IMR-90 (cell line): ENCODE data around the gene GPR15. TPM values are rescaled to one million over a fixed set of nuclear protein-coding genes. Genes with fewer than 3 reads are reported as not detected.

Source experiments
- ATAC-seq: fragments of 200-7000 bp; cut with Tn5 transposase; 2 replicates; pipeline ENCODE4 v1.9.1; 2020; ENCODE audit warnings: low read depth, mild to moderate bottlenecking, moderate library complexity
- BruUV-seq: library from RNA; stranded (reverse); fragments of 400-500 nt; replicated peaks from 2 replicates; lab custom pipeline; 2021; lab: Mats Ljungman, UMichigan
- CTCF ChIA-PET: fragments of 300-600 bp; formaldehyde crosslinking; extraction: SDS; loops from one replicate; lab custom pipeline; 2021; ENCODE audit warnings: antibody characterized with exemption; lab: Yijun Ruan, JAX
- POLR2A ChIA-PET: fragments of 300-600 bp; sonication (Branson Sonifier 250); formaldehyde crosslinking; loops from one replicate; lab custom pipeline; 2022; ENCODE audit warnings: antibody characterized with exemption; ENCODE audit not compliant: unreplicated experiment; lab: Charles Lee
- DNase-seq: peaks from one replicate; pipeline ENCODE4 v3.0.0; 2013
- H2AFZ ChIP-seq: replicated peaks from 2 replicates; pipeline ENCODE3; 2013; ENCODE audit warnings: low read length, mild to moderate bottlenecking; ENCODE audit not compliant: poor library complexity
- H2AK5ac ChIP-seq: 2 replicates; pipeline ENCODE4 v1.6.1; 2013; ENCODE audit warnings: low read depth, low read length, inconsistent platforms
- H2AK9ac ChIP-seq: replicated peaks from 2 replicates; pipeline ENCODE3; 2013; ENCODE audit warnings: mild to moderate bottlenecking, low read depth, low read length, moderate library complexity; ENCODE audit not compliant: poor library complexity
- H2BK120ac ChIP-seq: 2 replicates; pipeline ENCODE4 v1.6.1; 2013; ENCODE audit warnings: low read depth, low read length, inconsistent platforms
- H2BK15ac ChIP-seq: 3 replicates; pipeline ENCODE4 v1.6.1; 2013; ENCODE audit warnings: low read depth, low read length, inconsistent platforms
- H2BK20ac ChIP-seq: 2 replicates; pipeline ENCODE4 v1.6.1; 2013; ENCODE audit warnings: low read depth, mild to moderate bottlenecking, inconsistent platforms, low read length, moderate library complexity
- H2BK5ac ChIP-seq: 2 replicates; pipeline ENCODE4 v1.6.1; 2013; ENCODE audit warnings: mild to moderate bottlenecking, low read depth, low read length, inconsistent platforms; ENCODE audit not compliant: poor library complexity, severe bottlenecking
- H3K14ac ChIP-seq: replicated peaks from 2 replicates; pipeline ENCODE4 v1.6.1; 2013; ENCODE audit warnings: low read depth, low read length, inconsistent platforms
- H3K18ac ChIP-seq: 2 replicates; pipeline ENCODE4 v1.6.1; 2013; ENCODE audit warnings: low read depth, low read length, control low read depth
- H3K23ac ChIP-seq: 2 replicates; pipeline ENCODE4 v1.6.1; 2013; ENCODE audit warnings: low read depth, low read length, inconsistent platforms
- H3K27ac ChIP-seq: 2 replicates; pipeline ENCODE4 v1.5.1; 2013; ENCODE audit warnings: mild to moderate bottlenecking, control low read depth, low read length; ENCODE audit not compliant: insufficient read depth
- H3K27me3 ChIP-seq: 2 replicates; pipeline ENCODE4 v1.6.1; 2013; ENCODE audit warnings: low read length; ENCODE audit not compliant: control insufficient read depth, insufficient read depth
- H3K36me3 ChIP-seq: 2 replicates; pipeline ENCODE4 v1.6.1; 2013; ENCODE audit warnings: low read length, mixed read lengths; ENCODE audit not compliant: control insufficient read depth, insufficient read depth
- H3K4ac ChIP-seq: 2 replicates; pipeline ENCODE4 v1.6.1; 2013; ENCODE audit warnings: low read depth, low read length, inconsistent platforms
- H3K4me1 ChIP-seq: 2 replicates; pipeline ENCODE4 v1.6.1; 2013; ENCODE audit warnings: low read length, mixed read lengths; ENCODE audit not compliant: control insufficient read depth, insufficient read depth
- H3K4me2 ChIP-seq: 2 replicates; pipeline ENCODE4 v1.6.1; 2013; ENCODE audit warnings: low read depth, mild to moderate bottlenecking, control low read depth, low read length, moderate library complexity
- H3K4me3 ChIP-seq: 2 replicates; pipeline ENCODE4 v1.5.1; 2013; ENCODE audit warnings: low read depth, mild to moderate bottlenecking, control low read depth, low read length, moderate library complexity; ENCODE audit not compliant: insufficient read depth
- H3K56ac ChIP-seq: 2 replicates; pipeline ENCODE4 v1.6.1; 2013; ENCODE audit warnings: low read length, inconsistent platforms; ENCODE audit not compliant: insufficient read depth; ENCODE audit errors: extremely low read depth
- H3K79me1 ChIP-seq, 2 experiments: 2 replicates each; pipeline ENCODE4 v1.6.1; 2013; ENCODE audit warnings: low read length in 2 of 2, inconsistent platforms in 1 of 2, low read depth in 1 of 2
- H3K9ac ChIP-seq: 2 replicates; pipeline ENCODE4 v1.6.1; 2013; ENCODE audit warnings: low read depth, low read length, control low read depth
- H3K9me1 ChIP-seq: 2 replicates; pipeline ENCODE4 v1.6.1; 2013; ENCODE audit warnings: low read length, inconsistent platforms; ENCODE audit not compliant: insufficient read depth
- H3K9me3 ChIP-seq: 2 replicates; pipeline ENCODE4 v1.6.1; 2013; ENCODE audit warnings: low read length; ENCODE audit not compliant: control insufficient read depth, insufficient read depth
- H4K20me1 ChIP-seq: 2 replicates; pipeline ENCODE4 v1.6.1; 2013; ENCODE audit warnings: low read length, inconsistent platforms; ENCODE audit not compliant: insufficient read depth
- H4K5ac ChIP-seq: 2 replicates; pipeline ENCODE4 v1.6.1; 2013; ENCODE audit warnings: mild to moderate bottlenecking, low read depth, low read length, control low read depth
- H4K8ac ChIP-seq, 2 experiments: 2 replicates each; pipeline ENCODE4 v1.6.1; 2013; ENCODE audit warnings: low read depth in 2 of 2, low read length in 2 of 2, control low read depth in 1 of 2, inconsistent platforms in 1 of 2
- H4K91ac ChIP-seq: 2 replicates; pipeline ENCODE4 v1.6.1; 2013; ENCODE audit warnings: low read depth, low read length, inconsistent platforms; ENCODE audit not compliant: insufficient read depth
- BHLHE40 ChIP-seq: fragments of 150-350 bp; IDR thresholded peaks from 2 replicates; pipeline ENCODE4 v1.6.1; 2016; ENCODE audit warnings: mild to moderate bottlenecking, low read depth, low read length
- MXI1 ChIP-seq: IDR thresholded peaks from 2 replicates; pipeline ENCODE4 v1.6.1; 2012; ENCODE audit warnings: low read depth, mild to moderate bottlenecking, low read length, moderate library complexity, borderline replicate concordance
- WGBS, 2 experiments: methylation state at CpG; one replicate each; pipeline versions ENCODE4 v1.1.5 to v1.1.7; 2013; ENCODE audit warnings: missing lambda C conversion rate in 2 of 2; ENCODE audit not compliant: insufficient read length in 1 of 2; ENCODE audit errors: extremely low coverage in 2 of 2; 5-methylcytosine and 5-hydroxymethylcytosine counted together
- dilution Hi-C: fragments of 300-500 bp; cut with HindIII; formaldehyde crosslinking; loops from one replicate; pipeline ENCODE4 v1.14.3; 2018; ENCODE audit warnings: low sequenced_read_pairs; ENCODE audit not compliant: unreplicated experiment
- in situ Hi-C: fragments of 300-500 bp; cut with MboI; formaldehyde crosslinking; loops from 3 replicates; pipeline ENCODE4 v1.14.3; 2019; ENCODE audit warnings: low sequenced_read_pairs, inconsistent platforms, mixed read lengths
- intact Hi-C: fragments of 100-400 bp; cut with micrococcal nuclease; formaldehyde crosslinking; loops from 2 replicates; pipeline ENCODE4 v1.10.0; 2022
- polyA plus RNA-seq, 3 experiments: library from polyadenylated mRNA; depleted of rRNA; stranded (reverse); fragments of >200 nt; gene quantifications; 2 replicates each; pipeline ENCODE4 v1.2.3, GENCODE V29; 2012; ENCODE audit warnings: low replicate concordance in 1 of 3
- total RNA-seq: library from RNA; depleted of rRNA; stranded (reverse); fragments of >200 nt; gene quantifications from 2 replicates; pipeline ENCODE4 v1.2.3, GENCODE V29; 2012

Gene GPR15
- total and polyA plus RNA-seq, 2 of the 4 experiments (the other 2 are of a cell fraction), result not detected

GRCh38 chr3:98501270-98501669 is 30.5 kb upstream of the GPR15 start:
- Histone ChIP-seq H3K4ac (no peak overlapping the region), H2AK5ac (no peak overlapping the region), H2AFZ (no peak overlapping the region), H3K79me1 (no peaks in the 10 kb centered on the region), H4K5ac (no peak overlapping the region), H3K4me2 (no peak overlapping the region), H2BK20ac (no peak overlapping the region), H3K4me3 (no peak overlapping the region), H2BK5ac (no peak overlapping the region), H3K18ac (no peak overlapping the region), H4K20me1 (no peaks in the 10 kb centered on the region), H3K9me3 (no peaks in the 10 kb centered on the region), H3K36me3 (no peaks in the 10 kb centered on the region), H2BK15ac (no peak overlapping the region), H3K56ac (no peak overlapping the region), H3K14ac (no peak overlapping the region), H3K23ac (no peak overlapping the region), H4K91ac (no peak overlapping the region), H3K27ac (no peak overlapping the region), H3K4me1 (no peaks in the 10 kb centered on the region), H3K27me3 (no peaks in the 10 kb centered on the region), H3K9me1 (no peaks in the 10 kb centered on the region), H2AK9ac (no peak overlapping the region), H2BK120ac (no peak overlapping the region), H4K8ac (no peak overlapping the region), H3K9ac (no peak overlapping the region)
- dilution Hi-C loops, result no loop called here
- CTCF ChIA-PET, result no interaction called here
- TF ChIP-seq MXI1 (no peak), BHLHE40 (no peak)
- in situ Hi-C loops, result no loop called here
- no CpG with 5 or more reads among the region's 4 CpGs for WGBS, 2 experiments
- POLR2A ChIA-PET, result no interaction called here
- ATAC-seq (no peak), DNase-seq (no peak)
- BruUV-seq, result no TSS peak
- intact Hi-C loops, result no loop called here
